ENCODE data around the gene HCN4.

DNA sequence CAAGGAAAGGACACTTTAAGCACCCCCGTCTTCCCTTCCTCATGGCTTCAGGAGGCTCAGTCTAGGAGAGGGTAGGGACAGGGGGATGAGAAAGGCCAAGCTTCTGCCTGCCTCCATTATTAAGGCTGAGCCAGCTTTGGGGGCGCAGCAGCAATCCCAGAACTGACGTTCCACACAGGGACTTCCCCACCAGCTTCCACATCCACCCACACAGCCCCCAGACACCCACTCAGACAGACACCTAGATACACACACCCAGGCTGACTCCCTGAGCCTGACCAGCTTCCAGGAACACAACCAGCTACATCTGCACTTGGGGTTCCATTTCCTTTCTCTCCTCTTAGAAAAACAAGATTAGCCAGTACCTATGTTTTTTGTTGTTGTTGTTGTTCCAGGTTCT is 4.7 kb downstream of the HCN4 start:
- TF ChIP-seq, protein P1, sequence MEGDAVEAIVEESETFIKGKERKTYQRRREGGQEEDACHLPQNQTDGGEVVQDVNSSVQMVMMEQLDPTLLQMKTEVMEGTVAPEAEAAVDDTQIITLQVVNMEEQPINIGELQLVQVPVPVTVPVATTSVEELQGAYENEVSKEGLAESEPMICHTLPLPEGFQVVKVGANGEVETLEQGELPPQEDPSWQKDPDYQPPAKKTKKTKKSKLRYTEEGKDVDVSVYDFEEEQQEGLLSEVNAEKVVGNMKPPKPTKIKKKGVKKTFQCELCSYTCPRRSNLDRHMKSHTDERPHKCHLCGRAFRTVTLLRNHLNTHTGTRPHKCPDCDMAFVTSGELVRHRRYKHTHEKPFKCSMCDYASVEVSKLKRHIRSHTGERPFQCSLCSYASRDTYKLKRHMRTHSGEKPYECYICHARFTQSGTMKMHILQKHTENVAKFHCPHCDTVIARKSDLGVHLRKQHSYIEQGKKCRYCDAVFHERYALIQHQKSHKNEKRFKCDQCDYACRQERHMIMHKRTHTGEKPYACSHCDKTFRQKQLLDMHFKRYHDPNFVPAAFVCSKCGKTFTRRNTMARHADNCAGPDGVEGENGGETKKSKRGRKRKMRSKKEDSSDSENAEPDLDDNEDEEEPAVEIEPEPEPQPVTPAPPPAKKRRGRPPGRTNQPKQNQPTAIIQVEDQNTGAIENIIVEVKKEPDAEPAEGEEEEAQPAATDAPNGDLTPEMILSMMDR (IDR thresholded peaks at IDR 0.05; ENCODE audit: low read depth, low read length) = no peak
- TF ChIP-seq EZH2phosphoT487 (IDR thresholded peaks at IDR 0.05; ENCODE audit: low read depth) = no peak

Measured in OCI-LY3 (cell line).